Measurements from ENCODE around the gene AMY2B.
"Not testable (repeated sequence)": the region's sequence is repeated elsewhere in the genome, so short reads cannot be mapped to it uniquely, and the experiment has no call there.

Gene AMY2B

DNA sequence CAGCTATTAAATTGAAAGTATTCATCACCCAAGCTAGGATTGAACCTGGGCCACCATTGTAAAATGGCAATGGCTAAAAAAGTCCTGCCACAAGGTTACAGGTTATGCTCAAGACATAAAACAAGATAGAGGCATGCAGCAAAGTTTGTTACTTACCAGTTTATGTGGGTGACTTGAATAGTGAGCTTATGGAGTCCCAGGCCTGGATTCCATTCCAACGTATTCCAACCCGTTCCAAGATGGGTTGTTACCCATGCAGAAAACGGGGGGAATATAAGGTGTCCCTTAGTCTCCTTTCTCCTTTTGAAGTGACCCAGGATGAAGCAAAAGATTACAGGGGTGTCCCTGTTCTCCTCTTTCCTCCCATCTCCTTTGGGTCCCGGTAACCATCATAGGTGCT lies 56.0 kb downstream of the AMY2B start:
- not testable (repeated sequence) for DNase-seq (ENCODE audit: low read depth in 2 of 2)
